Adrenal gland (tissue), 12 donors: ENCODE measurements around the gene SPOCK3. TPM values are rescaled to one million over a fixed set of nuclear protein-coding genes. Genes with fewer than 3 reads are reported as not detected.

ENCODE experiments used
- DNase-seq, 7 donors: peaks; one replicate each; pipeline ENCODE4 v3.0.0-alpha.2; 2019 to 2020
- H3K27ac ChIP-seq, 5 donors: fragments of 200-600 bp; sonication (generic) in 4 of 5; 1 replicate in 3 of 5; 2 replicates in 2 of 5; pipeline versions ENCODE4 v1.5.1 to v1.8.0; 2016 to 2020; ENCODE audit warnings: mild to moderate bottlenecking in 1 of 5
- H3K27me3 ChIP-seq: fragments of 200-600 bp; 2 replicates; pipeline ENCODE4 v1.8.0; 2021
- H3K36me3 ChIP-seq, 2 donors: fragments of 200-600 bp; replicated peaks in 1 of 2; 1 replicate in 1 of 2; 2 replicates in 1 of 2; pipeline versions ENCODE4 v1.5.1 to v1.8.0; 2018 to 2022
- H3K4me1 ChIP-seq, 2 donors: fragments of 200-600 bp; replicated peaks in 1 of 2; 1 replicate in 1 of 2; 2 replicates in 1 of 2; pipeline versions ENCODE4 v1.5.1 to v1.8.0; 2018 to 2021
- H3K4me3 ChIP-seq, 4 donors: fragments of 200-600 bp; sonication (generic) in 3 of 4; one replicate each; pipeline ENCODE4 v1.5.1; 2016 to 2018
- H3K9me3 ChIP-seq, 3 donors: fragments of 200-600 bp; sonication (generic) in 1 of 3; replicated peaks in 1 of 3; 1 replicate in 2 of 3; 2 replicates in 1 of 3; pipeline versions ENCODE4 v1.5.1 to v1.8.0; 2016 to 2021
- POLR2A ChIP-seq, 2 donors: fragments of 450-650 bp; IDR thresholded peaks; one replicate each; pipeline ENCODE4 v1.6.1; 2017; ENCODE audit warnings: antibody characterized with exemption in 2 of 2, mild to moderate bottlenecking in 2 of 2, moderate library complexity in 1 of 2
- WGBS, 4 donors: extraction: QIAGEN DNeasy Blood & Tissue Kit in 2 of 4; methylation state at CpG; one replicate each; pipeline versions ENCODE4 v1.1.5 to v1.1.7; 2013 to 2017; 5-methylcytosine and 5-hydroxymethylcytosine counted together
- intact Hi-C, 2 donors: fragments of 100-400 bp; cut with DNase I; formaldehyde crosslinking; loops; one replicate each; pipeline versions ENCODE4 v1.14.1 to v1.15.0; 2022 to 2023
- polyA plus RNA-seq, 3 donors: library from polyadenylated mRNA; stranded (reverse); fragments of 200-250 nt in 2 of 3; fragments of 350-450 nt in 1 of 3; fragmentation: Illumina TruSeq in 1 of 3; extraction: RNeasy Lipid Tissue Mini Kit (QIAGEN cat#74804) in 1 of 3; gene quantifications; one replicate each; pipeline ENCODE4 v1.2.3, GENCODE V29; 2013 to 2014
- total RNA-seq, 9 donors: library from RNA; depleted of rRNA in 4 of 9; stranded (reverse); fragments of >200 nt in 4 of 9; fragments of 120-200 nt in 1 of 9; fragmentation: NEBNext Ultra II Directional in 1 of 9; extraction: Animal tissue kit (Norgen Biotek cat#: 25700) in 1 of 9; gene quantifications; one replicate each; pipeline versions ENCODE4 v1.1.0 to v1.2.4, GENCODE V29; 2013 to 2023
- TF ChIP-seq, protein P1 (sequence below), 6 experiments: fragments of 450-650 bp in 4 of 6; fragments of 200-600 bp in 2 of 6; sonication (generic) in 1 of 6; IDR thresholded peaks; 1 replicate in 5 of 6; 2 replicates in 1 of 6; pipeline versions ENCODE4 v1.5.1 to v1.8.0; 2016 to 2021; ENCODE audit warnings: antibody characterized with exemption in 6 of 6, mild to moderate bottlenecking in 2 of 6, moderate library complexity in 1 of 6
- donor health status: healthy with polysubstance abuse.
- donor health status: Bipolar disorder and iron deficiency.
- donor health status: DM: yes; HTN: yes; CAD: no.
- donor health status: DM: no; HTN: no; CAD: no.
- donor health status: DM: no; HTN: no; CAD: no.
- donor health status: DM: yes; HTN: yes; CAD: no.

The SPOCK3 gene
- total and polyA plus RNA-seq, 12 donors = 0.18 to 30.3 (median 3.0) TPM; not detected in 1

DNA sequence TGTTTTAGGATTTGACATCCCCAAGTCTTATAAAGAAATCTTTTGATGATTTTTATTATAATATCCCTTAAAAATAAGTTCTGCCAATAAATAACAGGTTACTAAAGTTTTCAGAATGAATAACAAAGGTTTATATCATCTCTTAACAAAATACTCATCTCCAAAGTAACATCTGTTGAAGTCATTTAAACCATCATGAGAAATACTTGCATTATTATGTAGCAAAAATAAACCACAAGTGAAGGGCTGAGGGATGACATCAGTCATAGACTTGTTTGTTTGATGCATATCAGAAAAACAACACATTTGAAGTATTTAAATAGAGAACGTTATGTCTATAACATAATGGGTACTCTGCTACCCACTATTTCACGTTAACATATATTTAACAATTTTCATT, 114.9 kb downstream of the SPOCK3 start:
- intact Hi-C loops = no loop called here
- no peak overlapping the region for H3K4me3 ChIP-seq
- H3K9me3 ChIP-seq = no peaks in the 10 kb centered on the region
- no peaks in the 10 kb centered on the region for H3K36me3 ChIP-seq
- TF ChIP-seq POLR2A (IDR thresholded peaks at IDR 0.05) = no peak
- TF ChIP-seq, protein P1, sequence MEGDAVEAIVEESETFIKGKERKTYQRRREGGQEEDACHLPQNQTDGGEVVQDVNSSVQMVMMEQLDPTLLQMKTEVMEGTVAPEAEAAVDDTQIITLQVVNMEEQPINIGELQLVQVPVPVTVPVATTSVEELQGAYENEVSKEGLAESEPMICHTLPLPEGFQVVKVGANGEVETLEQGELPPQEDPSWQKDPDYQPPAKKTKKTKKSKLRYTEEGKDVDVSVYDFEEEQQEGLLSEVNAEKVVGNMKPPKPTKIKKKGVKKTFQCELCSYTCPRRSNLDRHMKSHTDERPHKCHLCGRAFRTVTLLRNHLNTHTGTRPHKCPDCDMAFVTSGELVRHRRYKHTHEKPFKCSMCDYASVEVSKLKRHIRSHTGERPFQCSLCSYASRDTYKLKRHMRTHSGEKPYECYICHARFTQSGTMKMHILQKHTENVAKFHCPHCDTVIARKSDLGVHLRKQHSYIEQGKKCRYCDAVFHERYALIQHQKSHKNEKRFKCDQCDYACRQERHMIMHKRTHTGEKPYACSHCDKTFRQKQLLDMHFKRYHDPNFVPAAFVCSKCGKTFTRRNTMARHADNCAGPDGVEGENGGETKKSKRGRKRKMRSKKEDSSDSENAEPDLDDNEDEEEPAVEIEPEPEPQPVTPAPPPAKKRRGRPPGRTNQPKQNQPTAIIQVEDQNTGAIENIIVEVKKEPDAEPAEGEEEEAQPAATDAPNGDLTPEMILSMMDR (IDR thresholded peaks at IDR 0.05) = no peak
- 59 to 66% (median 63%) methylated on average over 2 of the region's 2 CpGs for WGBS, 4 donors
- DNase-seq = no peak
- no peak overlapping the region for H3K27ac ChIP-seq
- no peaks in the 10 kb centered on the region for H3K4me1 ChIP-seq
- H3K27me3 ChIP-seq = no peaks in the 10 kb centered on the region

GRCh38 chr4:167117273-167117672, 117.0 kb downstream of the SPOCK3 start:
- Histone ChIP-seq H3K27me3 (no peaks in the 10 kb centered on the region), H3K36me3 (no peaks in the 10 kb centered on the region), H3K4me1 (no peaks in the 10 kb centered on the region), H3K27ac (no peak overlapping the region), H3K9me3 (no peaks in the 10 kb centered on the region), H3K4me3 (no peak overlapping the region)
- TF ChIP-seq, protein P1 (IDR thresholded peaks at IDR 0.05) = no peak
- no peak for TF ChIP-seq POLR2A (IDR thresholded peaks at IDR 0.05)
- intact Hi-C loops = no loop called here
- WGBS, 4 donors = 49 to 68% (median 63%) methylated on average over 4 of the region's 4 CpGs
- DNase-seq = no peak

DNA sequence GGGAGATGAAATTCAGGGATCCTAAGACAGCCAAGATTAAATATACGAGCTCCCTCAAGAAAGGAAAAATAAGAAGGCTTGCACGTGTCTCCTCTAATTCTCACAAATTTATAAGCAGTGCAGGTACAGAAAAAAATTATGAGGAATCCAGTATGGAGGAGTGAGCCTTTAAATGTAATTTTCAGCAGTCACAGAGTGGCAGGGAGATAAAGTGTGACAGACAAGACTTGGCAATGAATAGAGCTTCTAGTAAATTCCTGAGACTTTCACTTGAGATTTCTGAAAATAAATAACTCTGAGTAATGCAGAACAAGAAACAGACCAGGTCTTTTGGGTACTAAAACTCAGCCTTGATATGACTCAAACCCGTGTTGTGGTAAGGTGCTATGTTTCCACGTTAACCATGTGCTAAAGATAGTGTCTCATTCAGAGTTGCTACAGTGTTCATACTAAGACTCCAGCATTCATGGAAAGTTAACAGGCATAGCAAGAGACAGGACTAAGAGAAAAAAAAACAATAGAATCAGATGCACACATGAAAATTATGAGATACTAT, 119.8 kb downstream of the SPOCK3 start:
- Histone ChIP-seq H3K27ac (no peak overlapping the region), H3K9me3 (no peaks in the 10 kb centered on the region), H3K4me1 (no peaks in the 10 kb centered on the region), H3K36me3 (no peaks in the 10 kb centered on the region), H3K27me3 (no peaks in the 10 kb centered on the region), H3K4me3 (no peak overlapping the region)
- 59 to 66% (median 62%) methylated on average over 4 of the region's 4 CpGs for whole genome bisulfite sequencing, 4 donors
- intact Hi-C loops = no loop called here
- TF ChIP-seq, protein P1 (IDR thresholded peaks at IDR 0.05) = no peak
- no peak for TF ChIP-seq POLR2A (IDR thresholded peaks at IDR 0.05)
- no peak for DNase-seq

- WGBS, 4 donors = 31 to 53% (median 41%) methylated on average over 1 of the region's 1 CpG
- Histone ChIP-seq H3K9me3 (no peaks in the 10 kb centered on the region), H3K27me3 (no peaks in the 10 kb centered on the region), H3K4me1 (no peaks in the 10 kb centered on the region), H3K4me3 (no peak overlapping the region), H3K36me3 (no peaks in the 10 kb centered on the region), H3K27ac (no peak overlapping the region)
- intact Hi-C loops = no loop called here
- no peak for DNase-seq
- no peak for TF ChIP-seq POLR2A (IDR thresholded peaks at IDR 0.05)
- TF ChIP-seq, protein P1 (IDR thresholded peaks at IDR 0.05) = no peak
These were observed 122.7 kb downstream of the SPOCK3 start for GRCh38 chr4:167111622-167112021.
